HepG2 (cell line): ENCODE results near the gene IFI27L2. TPM values are rescaled to one million over a fixed set of nuclear protein-coding genes. Genes with fewer than 3 reads are reported as not detected.
A peak's percentile ranks its signal among the peaks of the same experiment; 100 is the strongest.

Experiments used
- AHDC1 ChIP-seq: sonication (generic); formaldehyde crosslinking; IDR thresholded peaks from 2 replicates; pipeline ENCODE4 v1.5.1; 2020; ENCODE audit warnings: mild to moderate bottlenecking, missing genetic modification reagents, borderline replicate concordance
- DNMT3B ChIP-seq: conservative IDR thresholded peaks from 2 replicates; pipeline ENCODE4 v1.6.1; 2016; ENCODE audit warnings: missing biosample characterization, control low read depth
- E2F1 ChIP-seq: sonication (generic); formaldehyde crosslinking; IDR thresholded peaks from 2 replicates; pipeline ENCODE4 v1.5.0; 2020; ENCODE audit warnings: missing genetic modification reagents
- FUBP1 ChIP-seq: sonication (generic); formaldehyde crosslinking; IDR thresholded peaks from 2 replicates; pipeline ENCODE4 v1.5.1; 2020; ENCODE audit warnings: missing genetic modification reagents, mild to moderate bottlenecking, borderline replicate concordance
- PCBP1 ChIP-seq: fragments of 200-400 bp; formaldehyde crosslinking; IDR thresholded peaks from 2 replicates; pipeline ENCODE4 v1.6.1; 2017; ENCODE audit warnings: mild to moderate bottlenecking, low read depth, low read length, borderline replicate concordance
- RAD21 ChIP-seq: fragments of 450-650 bp; formaldehyde crosslinking; IDR thresholded peaks from 2 replicates; pipeline ENCODE4 v1.5.0; 2020; ENCODE audit warnings: mild to moderate bottlenecking
- RBM39 ChIP-seq: fragments of 200-400 bp; formaldehyde crosslinking; IDR thresholded peaks from one replicate; pipeline ENCODE4 v1.6.1; 2018; ENCODE audit warnings: antibody characterized with exemption, mild to moderate bottlenecking, low read depth, low read length; ENCODE audit not compliant: poor library complexity, severe bottlenecking
- RCOR2 ChIP-seq: IDR thresholded peaks from 2 replicates; pipeline ENCODE4 v1.6.1; 2016; ENCODE audit warnings: missing biosample characterization, missing genetic modification reagents
- SMAD1 ChIP-seq: sonication (generic); formaldehyde crosslinking; IDR thresholded peaks from 2 replicates; pipeline ENCODE4 v1.4.0; 2020; ENCODE audit warnings: missing genetic modification reagents, low read depth, mild to moderate bottlenecking, borderline replicate concordance
- TBL1XR1 ChIP-seq: fragments of 150-350 bp; IDR thresholded peaks from 2 replicates; pipeline ENCODE4 v1.6.1; 2014; ENCODE audit warnings: borderline replicate concordance, low read length; ENCODE audit not compliant: partially characterized antibody
- TEF ChIP-seq: sonication (generic); formaldehyde crosslinking; IDR thresholded peaks from 2 replicates; pipeline ENCODE4 v1.5.0; 2020; ENCODE audit warnings: missing genetic modification reagents
- TFAP4 ChIP-seq: sonication (generic); IDR thresholded peaks from 2 replicates; pipeline ENCODE4 v1.6.1; 2016; ENCODE audit warnings: low read depth, borderline replicate concordance
- ZMAT5 ChIP-seq: sonication (generic); formaldehyde crosslinking; IDR thresholded peaks from 2 replicates; pipeline ENCODE4 v1.5.0; 2020; ENCODE audit warnings: mild to moderate bottlenecking, low read depth, missing genetic modification reagents, borderline replicate concordance
- ZNF709 ChIP-seq: sonication (generic); formaldehyde crosslinking; IDR thresholded peaks from 2 replicates; pipeline ENCODE4 v1.5.0; 2020; ENCODE audit warnings: mild to moderate bottlenecking, missing genetic modification reagents
- ZNF740 ChIP-seq: sonication (generic); formaldehyde crosslinking; IDR thresholded peaks from 2 replicates; pipeline ENCODE4 v1.4.0; 2020; ENCODE audit warnings: missing genetic modification reagents
- ZNF891 ChIP-seq: sonication (generic); formaldehyde crosslinking; IDR thresholded peaks from 2 replicates; pipeline ENCODE4 v1.5.0; 2020; ENCODE audit warnings: mild to moderate bottlenecking, missing genetic modification reagents
- polyA plus RNA-seq, 8 experiments: library from polyadenylated mRNA; depleted of rRNA in 3 of 8; stranded (reverse) in 7 of 8; unstranded in 1 of 8; fragments of >200 nt; fragmentation: Illumina TruSeq in 4 of 8; extraction: Trizol in 4 of 8; gene quantifications; 2 replicates each; pipeline versions ENCODE4 v1.2.1 to v1.2.3, GENCODE V29; 2011 to 2016; ENCODE audit warnings: low read depth in 4 of 8, missing spikeins in 1 of 8, mixed read lengths in 1 of 8; ENCODE audit not compliant: insufficient read depth in 1 of 8
- total RNA-seq, 5 experiments: library from RNA; depleted of rRNA; stranded (reverse); fragments of >200 nt; fragmentation: Illumina TruSeq; extraction: Trizol; gene quantifications; 2 replicates each; pipeline ENCODE4 v1.2.3, GENCODE V29; 2016; ENCODE audit warnings: low read depth in 1 of 5

Gene IFI27L2
- total and polyA plus RNA-seq, 2 of the 13 experiments (the other 11 are each of a cell fraction or from before 2014, with no cell fraction given) = 4.3 to 4.8 TPM

- TF ChIP-seq SMAD1 (no peak), FUBP1 (CRISPR knock-in tag) (no peak), E2F1 (CRISPR knock-in tag) (no peak), RCOR2 (CRISPR knock-in tag) (no peak), RBM39 (no peak), RAD21 (CRISPR knock-in tag) (peak; percentile 53), AHDC1 (no peak), ZNF709 (CRISPR knock-in tag) (no peak), TEF (CRISPR knock-in tag) (no peak), TBL1XR1 (no peak), ZMAT5 (CRISPR knock-in tag) (no peak), ZNF891 (no peak), PCBP1 (no peak), ZNF740 (CRISPR knock-in tag) (no peak), DNMT3B (CRISPR knock-in tag) (no peak), TFAP4 (no peak)
These were observed 3.0 kb upstream of the IFI27L2 start (continued) for GRCh38 chr14:94132285-94132887.
